Tongue (tissue), 2 donors: ENCODE results near the gene RNPC3. TPM values are rescaled to one million over a fixed set of nuclear protein-coding genes. Genes with fewer than 3 reads are reported as not detected.
"Not testable (repeated sequence)": the region's sequence is repeated elsewhere in the genome, so short reads cannot be mapped to it uniquely, and the experiment has no call there.

Experiments used
- DNase-seq: peaks from one replicate; pipeline ENCODE4 v3.0.0-alpha.2; 2015
- total RNA-seq: library from RNA; depleted of rRNA; stranded (reverse); fragments of >200 nt; gene quantifications from one replicate; pipeline ENCODE4 v1.2.3, GENCODE V29; 2014

Gene RNPC3
- total RNA-seq, 1 donor from 2014 or later = 21.1 TPM

GRCh38 chr1:103561124-103561523, 35.6 kb downstream of the RNPC3 start:
- not testable (repeated sequence) for DNase-seq

- no peak for DNase-seq
Measured at GRCh38 chr1:103561643-103562395, 36.3 kb downstream of the RNPC3 start.

- DNase-seq = no peak
Measured at GRCh38 chr1:103563056-103563455, 37.6 kb downstream of the RNPC3 start.

GRCh38 chr1:103569493-103569892, 44.0 kb downstream of the RNPC3 start:
- DNase-seq = no peak

GRCh38 chr1:103571289-103571688, 45.8 kb downstream of the RNPC3 start, which contains the start of gene AMY2B:
AMY2B (plus strand) TSS chr1:103571589; CDS start chr1:103571603, 14 bp downstream.
- DNase-seq = not testable (repeated sequence)

- DNase-seq = no peak
Measured at GRCh38 chr1:103576065-103576464, 50.6 kb downstream of the RNPC3 start.

GRCh38 chr1:103576784-103577183, 51.3 kb downstream of the RNPC3 start:
- DNase-seq = not testable (repeated sequence)

GRCh38 chr1:103582464-103582863, 57.0 kb downstream of the RNPC3 start:
- no peak for DNase-seq

- DNase-seq = no peak
Measured at GRCh38 chr1:103583887-103584286, 58.4 kb downstream of the RNPC3 start.

GRCh38 chr1:103584537-103584936, 59.0 kb downstream of the RNPC3 start:
- DNase-seq = no peak

- not testable (repeated sequence) for DNase-seq
Measured at GRCh38 chr1:103602740-103603139, 77.2 kb downstream of the RNPC3 start.

Other genes with a start within 250 kb of the RNPC3 start
- 29.7 TPM for gene AMY2B, start 45.9 kb downstream of the RNPC3 start, total RNA-seq
- not detected for gene AMY2A, start 91.7 kb downstream of the RNPC3 start, total RNA-seq
- not detected for gene AMY1A, start 130.1 kb downstream of the RNPC3 start, total RNA-seq
- not detected for gene AMY1B, start 170.5 kb downstream of the RNPC3 start, total RNA-seq
- 0.21 TPM for gene AMY1C, start 224.2 kb downstream of the RNPC3 start, total RNA-seq